Measurements from ENCODE around the gene LAMC2. TPM values are rescaled to one million over a fixed set of nuclear protein-coding genes. Genes with fewer than 3 reads are reported as not detected.

The LAMC2 gene
- total and polyA plus RNA-seq, 9 of the 15 experiments (the other 6 are each of a cell fraction or from before 2014, with no cell fraction given) = 0.02 to 0.03 TPM; not detected in 7

DNA sequence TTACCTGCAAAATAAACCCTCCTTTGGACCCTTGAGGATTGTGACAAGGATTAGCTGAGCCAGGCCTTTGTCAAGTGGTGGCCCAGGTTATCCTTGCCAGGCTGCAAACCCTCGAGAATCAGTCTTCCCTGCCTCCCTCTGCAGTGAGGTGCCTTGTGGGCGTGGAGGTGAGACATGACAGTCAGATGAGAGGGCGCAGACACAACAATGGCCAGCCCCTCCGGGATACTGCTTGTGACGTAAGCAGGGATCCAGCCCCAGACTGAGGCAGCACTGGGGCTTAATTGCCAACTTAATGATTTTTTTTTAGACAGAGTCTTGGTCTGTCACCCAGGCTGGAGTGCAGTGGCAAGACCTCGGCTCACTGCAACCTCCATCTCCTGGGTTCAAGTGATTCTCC, 104.6 kb downstream of the LAMC2 start:
- H3K27me3 ChIP-seq (ENCODE audit: control insufficient read depth in 2 of 2, insufficient read depth in 2 of 2, low read length in 2 of 2) = peaks cover 22 to 49% of the 10 kb centered on the region in 2 experiments
- no peak overlapping the region for H3K4me2 ChIP-seq (ENCODE audit: insufficient read depth, low read length)
- TF ChIP-seq SRF (CRISPR knock-in tag; IDR thresholded peaks at IDR 0.05) (no peak), MLLT1 (IDR thresholded peaks at IDR 0.05) (no peak), TSC22D4 (tag; IDR thresholded peaks at IDR 0.05) (no peak), ELF4 (CRISPR knock-in tag; IDR thresholded peaks at IDR 0.05) (no peak), ZBTB1 (CRISPR knock-in tag; IDR thresholded peaks at IDR 0.05; ENCODE audit: borderline replicate concordance, low read depth) (no peak), HIVEP1 (CRISPR knock-in tag; IDR thresholded peaks at IDR 0.05) (no peak), GTF2E2 (tag; IDR thresholded peaks at IDR 0.05) (no peak), MCM7 (IDR thresholded peaks at IDR 0.05) (no peak), ZNF696 (CRISPR knock-in tag; conservative IDR thresholded peaks at IDR 0.05) (no peak), GABPB2 (CRISPR knock-in tag; conservative IDR thresholded peaks at IDR 0.05) (no peak)
- intact Hi-C loops (cut with micrococcal nuclease) (no loop called here), in situ Hi-C loops (cut with MboI) (no loop called here)
- H3K79me2 ChIP-seq (ENCODE audit: control insufficient read depth, insufficient read depth, low read length) = no peaks in the 10 kb centered on the region
- H3K9me1 ChIP-seq (ENCODE audit: control insufficient read depth, insufficient read depth, low read length) = no peaks in the 10 kb centered on the region
- no peaks in the 10 kb centered on the region for H3K36me3 ChIP-seq (ENCODE audit: control insufficient read depth, insufficient read depth, low read length)
- H2AFZ ChIP-seq (ENCODE audit: low read depth, low read length) = no peak overlapping the region
- ChIA-PET CTCF (ENCODE audit: low intra/inter-chr PET ratio) (no interaction called here), POLR2A (interaction anchor here (0.7 kb wide), 1 partner anchor 1137 kb away, joined by 4 read pairs; no protein-coding TSS in a partner anchor)
- DNase-seq (ENCODE audit: extremely low read depth in 1 of 4, low spot score in 3 of 4) (no peak), FAIRE-seq (no peak), ATAC-seq (no peak)
- H3K9ac ChIP-seq (ENCODE audit: insufficient read depth in 1 of 2, low read depth in 2 of 2, low read length in 2 of 2) = no peak overlapping the region
- 0% methylated on average over 6 of the region's 6 CpGs for WGBS (ENCODE audit: insufficient coverage, low coverage, missing lambda C conversion rate)
- H3K4me1 ChIP-seq (replicated peaks in 1 of 2; ENCODE audit: control insufficient read depth in 2 of 2, insufficient read depth in 2 of 2, low read length in 2 of 2) = no peaks in the 10 kb centered on the region
- H3K27ac ChIP-seq (ENCODE audit: extremely low read depth, low read depth, low read length) = no peak overlapping the region
- H3K9me3 ChIP-seq (replicated peaks; ENCODE audit: control insufficient read depth, insufficient read depth, low read depth, low read length) = no peaks in the 10 kb centered on the region
- H4K20me1 ChIP-seq (replicated peaks; ENCODE audit: control insufficient read depth, insufficient read depth, low read length) = no peaks in the 10 kb centered on the region; the same call in 1 of the 2 replicates
- no peak overlapping the region for H3K4me3 ChIP-seq
- BruUV-seq (replicated peaks) = no TSS peak
